ENCODE data around the gene EPC2.

Gene EPC2

GRCh38 chr2:148726228-148726627 is 81.7 kb downstream of the EPC2 start:
- TF ChIP-seq, protein P1, sequence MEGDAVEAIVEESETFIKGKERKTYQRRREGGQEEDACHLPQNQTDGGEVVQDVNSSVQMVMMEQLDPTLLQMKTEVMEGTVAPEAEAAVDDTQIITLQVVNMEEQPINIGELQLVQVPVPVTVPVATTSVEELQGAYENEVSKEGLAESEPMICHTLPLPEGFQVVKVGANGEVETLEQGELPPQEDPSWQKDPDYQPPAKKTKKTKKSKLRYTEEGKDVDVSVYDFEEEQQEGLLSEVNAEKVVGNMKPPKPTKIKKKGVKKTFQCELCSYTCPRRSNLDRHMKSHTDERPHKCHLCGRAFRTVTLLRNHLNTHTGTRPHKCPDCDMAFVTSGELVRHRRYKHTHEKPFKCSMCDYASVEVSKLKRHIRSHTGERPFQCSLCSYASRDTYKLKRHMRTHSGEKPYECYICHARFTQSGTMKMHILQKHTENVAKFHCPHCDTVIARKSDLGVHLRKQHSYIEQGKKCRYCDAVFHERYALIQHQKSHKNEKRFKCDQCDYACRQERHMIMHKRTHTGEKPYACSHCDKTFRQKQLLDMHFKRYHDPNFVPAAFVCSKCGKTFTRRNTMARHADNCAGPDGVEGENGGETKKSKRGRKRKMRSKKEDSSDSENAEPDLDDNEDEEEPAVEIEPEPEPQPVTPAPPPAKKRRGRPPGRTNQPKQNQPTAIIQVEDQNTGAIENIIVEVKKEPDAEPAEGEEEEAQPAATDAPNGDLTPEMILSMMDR (IDR thresholded peaks at IDR 0.05) = no peak

DNA sequence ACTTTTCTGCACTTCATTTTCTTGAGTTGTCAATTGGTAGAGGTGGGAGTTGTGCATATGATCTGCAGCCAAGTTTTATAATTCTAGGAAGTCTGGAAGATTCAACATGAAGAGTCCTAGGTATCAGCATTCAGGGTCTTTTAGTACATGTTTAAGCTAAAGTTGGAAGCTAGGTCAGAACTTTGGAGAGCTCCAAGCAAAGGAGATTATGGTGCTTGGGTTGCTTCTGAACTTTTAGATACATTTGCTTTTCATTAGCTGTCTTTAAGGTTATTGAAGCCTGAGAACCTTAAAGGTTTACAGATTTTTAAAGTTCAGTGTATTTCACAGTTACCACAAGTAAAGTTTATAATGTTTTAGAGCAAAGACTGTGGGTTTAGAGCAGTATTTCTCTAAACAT is 85.5 kb downstream of the EPC2 start:
- TF ChIP-seq, protein P1 (IDR thresholded peaks at IDR 0.05) = no peak

- TF ChIP-seq, protein P1 (IDR thresholded peaks at IDR 0.05) = no peak
Measured at GRCh38 chr2:148737742-148738141, 93.2 kb downstream of the EPC2 start.

- TF ChIP-seq, protein P1 (IDR thresholded peaks at IDR 0.05) = no peak
Measured at GRCh38 chr2:148739454-148740105, 95.0 kb downstream of the EPC2 start.

DNA sequence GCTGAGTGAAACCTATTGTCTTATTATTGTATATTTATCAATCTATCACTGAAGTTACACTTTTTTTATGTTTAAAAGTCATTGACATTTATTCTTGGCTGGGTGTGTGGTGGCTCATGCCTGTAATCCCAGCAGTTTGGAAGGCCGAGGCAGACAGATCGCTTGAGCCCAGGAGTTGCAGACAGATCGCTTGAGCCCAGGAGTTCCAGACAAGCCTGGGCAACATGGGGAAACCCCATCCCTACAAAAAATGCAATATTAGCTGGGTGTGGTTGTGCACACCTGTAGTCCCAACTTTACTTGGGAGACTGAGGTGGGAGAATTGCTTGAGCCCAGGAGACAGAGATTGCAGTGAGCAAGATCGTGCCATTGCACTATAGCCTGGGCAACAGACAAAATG is 97.8 kb downstream of the EPC2 start:
- TF ChIP-seq, protein P1 (IDR thresholded peaks at IDR 0.05) = no peak

DNA sequence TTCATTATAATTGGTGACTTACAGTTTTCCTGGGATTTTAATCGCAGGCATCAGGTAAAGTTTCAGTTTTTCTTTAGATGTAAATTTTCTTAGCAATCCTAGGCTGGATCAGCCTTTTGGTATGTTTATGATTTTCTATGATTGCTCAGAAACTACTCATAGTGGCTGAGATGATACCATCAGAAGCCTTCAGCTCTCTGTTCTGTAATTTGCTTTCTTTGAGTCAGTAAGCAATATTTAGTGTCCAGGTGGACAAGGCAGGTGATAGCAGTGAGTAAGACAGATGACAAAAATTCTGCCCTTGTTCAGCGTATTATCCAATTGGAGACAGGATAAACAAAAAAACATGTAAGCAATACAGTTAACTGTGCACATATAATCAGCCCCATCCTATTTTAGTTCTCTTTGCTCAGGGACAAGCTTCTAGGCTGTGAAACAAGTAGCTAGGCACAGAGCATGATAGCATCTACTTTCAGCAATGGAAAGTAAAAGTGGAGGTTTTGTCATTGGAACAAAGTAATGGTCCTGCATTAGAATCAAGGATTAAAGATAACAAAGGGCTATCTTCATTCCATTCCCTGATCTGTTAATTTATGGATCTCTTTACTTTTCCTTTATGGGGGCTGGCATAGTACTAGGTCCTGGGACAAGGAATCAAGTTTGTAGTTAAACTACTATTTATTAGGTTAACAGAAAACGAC is 100.8 kb downstream of the EPC2 start:
- TF ChIP-seq, protein P1 (IDR thresholded peaks at IDR 0.05) = no peak

GRCh38 chr2:148746973-148747372 is 102.4 kb downstream of the EPC2 start:
- TF ChIP-seq, protein P1 (IDR thresholded peaks at IDR 0.05) = no peak

All from LNCAP (cell line).